GM19452 (cell line): ENCODE data around the gene SERPINB7.
"Not testable (repeated sequence)": the region's sequence is repeated elsewhere in the genome, so short reads cannot be mapped to it uniquely, and the experiment has no call there.

Experiments used
- ATAC-seq: cut with Tn5 transposase; IDR thresholded peaks from one replicate; pipeline ENCODE4 v1.9.1; 2021; ENCODE audit not compliant: unreplicated experiment

SERPINB7 gene

GRCh38 chr18:63775166-63775730 is at the start of gene SERPINB7:
Gene SERPINB7 (plus strand): TSS chr18:63775418. CDS start chr18:63782373, 6,955 bp downstream.
- no peak for ATAC-seq

DNA sequence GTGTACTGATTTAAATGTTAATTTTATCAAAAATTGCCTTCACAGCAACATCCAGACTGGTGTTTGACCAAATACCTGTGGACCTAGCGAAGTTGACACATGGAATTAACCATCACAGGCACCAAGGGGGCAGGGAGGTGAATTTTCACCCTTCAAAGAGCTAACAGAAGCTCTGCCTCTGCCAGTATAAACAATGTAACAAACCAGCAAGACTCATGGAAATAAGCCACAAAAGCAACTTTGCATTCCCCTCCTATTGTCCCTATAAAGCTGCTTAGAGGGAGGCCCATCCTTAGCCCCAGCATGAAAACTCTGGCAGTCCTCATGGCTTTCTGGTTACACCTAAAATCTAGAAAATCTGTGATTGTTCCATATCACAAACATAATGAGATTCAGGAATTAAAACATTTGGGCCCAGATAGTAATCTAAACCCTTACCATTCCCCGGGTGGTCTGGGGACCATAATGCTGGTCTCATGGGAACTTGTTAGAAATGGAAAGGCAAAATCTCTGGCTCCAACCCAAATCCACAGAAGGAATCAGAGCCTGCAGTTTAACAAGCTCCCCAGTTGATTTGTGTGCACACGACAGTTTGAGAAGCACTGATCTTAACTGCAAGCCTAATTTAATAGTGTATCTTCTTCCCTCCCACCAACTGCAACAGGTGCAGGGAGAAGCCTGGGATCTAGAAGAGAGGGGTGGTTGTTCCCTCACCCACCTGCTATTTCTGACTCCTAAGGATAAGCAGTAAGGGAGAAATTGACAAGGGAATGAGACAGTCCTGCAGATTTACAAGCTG is 49.3 kb upstream of the SERPINB7 start:
- ATAC-seq, result no peak

DNA sequence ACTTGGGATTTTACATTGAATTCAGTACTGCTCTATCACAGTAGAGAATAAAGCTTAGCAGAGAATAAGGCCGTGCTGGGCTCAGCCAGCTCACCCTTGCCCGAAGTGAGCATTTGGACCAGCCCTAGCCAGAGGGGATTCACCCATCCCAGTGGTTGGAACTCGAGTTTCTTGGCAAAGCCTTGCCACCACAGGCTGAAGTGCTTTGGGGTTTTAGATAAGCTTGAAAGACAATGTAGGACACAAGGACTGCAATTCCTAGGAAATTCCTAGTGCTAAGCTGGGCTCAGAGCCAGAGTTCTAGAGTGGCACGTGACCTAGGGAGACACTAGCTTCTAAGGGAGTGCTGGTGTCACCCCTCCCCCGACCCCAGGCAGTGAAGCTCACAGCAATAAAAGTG is 44.4 kb upstream of the SERPINB7 start:
- no peak for ATAC-seq

DNA sequence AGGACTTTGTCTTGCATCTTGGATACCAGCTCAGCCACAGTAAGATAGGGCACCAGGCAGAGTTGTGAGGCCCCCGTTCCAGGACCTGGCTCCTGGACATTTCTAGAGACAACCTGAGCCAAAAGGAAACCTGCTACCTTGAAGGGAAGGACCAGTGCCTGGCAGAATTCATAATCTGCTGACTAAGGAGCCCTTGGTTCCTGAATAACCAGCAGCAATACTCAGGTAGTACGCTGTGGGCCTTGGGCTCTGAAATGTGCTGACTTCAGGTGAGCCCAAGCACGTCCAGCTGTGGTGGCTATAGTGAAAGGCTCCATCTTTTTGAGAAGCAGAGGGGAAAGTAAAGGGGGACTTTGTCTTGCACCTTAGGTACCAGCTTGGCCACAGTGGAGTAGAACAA is 44.0 kb upstream of the SERPINB7 start:
- no peak for ATAC-seq

DNA sequence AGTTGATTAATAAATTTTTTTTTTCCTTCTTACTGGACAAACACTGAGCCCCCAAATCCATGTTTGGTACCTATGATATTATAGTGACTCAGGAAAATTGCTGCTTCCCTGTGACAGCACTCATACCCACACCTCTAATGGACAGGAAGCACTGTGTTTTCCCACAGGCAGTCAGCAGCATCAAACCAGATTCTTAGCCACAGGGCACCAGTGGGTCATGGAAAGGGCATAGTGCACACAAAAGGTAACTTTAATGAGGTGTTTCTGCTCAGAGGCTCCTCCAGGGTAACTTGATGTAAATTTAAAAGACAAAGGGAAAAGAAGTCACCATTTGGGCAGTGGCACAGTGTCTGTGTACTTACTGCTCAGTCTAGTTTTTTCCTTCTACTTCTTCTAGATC is 38.3 kb upstream of the SERPINB7 start:
- ATAC-seq, result no peak

GRCh38 chr18:63741769-63742168 is 33.4 kb upstream of the SERPINB7 start:
- no peak for ATAC-seq

DNA sequence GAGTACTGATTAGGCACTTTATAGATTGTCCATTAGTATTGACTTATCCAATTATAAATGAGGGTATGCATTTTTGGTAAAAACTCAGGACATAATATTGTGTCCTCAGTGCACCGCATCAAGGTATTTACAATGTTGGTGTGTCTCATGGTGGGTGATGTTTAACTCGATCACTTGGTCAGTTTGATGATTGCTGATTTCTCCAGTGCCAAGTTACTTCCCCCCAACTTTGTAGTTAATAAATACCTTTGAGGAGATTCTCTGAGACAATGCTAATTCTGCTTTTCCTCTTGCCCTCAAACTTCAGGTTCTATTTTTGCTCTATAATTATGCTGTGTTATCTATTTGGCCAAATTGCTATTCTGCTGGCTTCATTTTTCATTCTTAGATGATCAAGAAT is 28.2 kb upstream of the SERPINB7 start:
- ATAC-seq, result no peak

GRCh38 chr18:63749489-63749888 is 25.7 kb upstream of the SERPINB7 start:
- no peak for ATAC-seq

DNA sequence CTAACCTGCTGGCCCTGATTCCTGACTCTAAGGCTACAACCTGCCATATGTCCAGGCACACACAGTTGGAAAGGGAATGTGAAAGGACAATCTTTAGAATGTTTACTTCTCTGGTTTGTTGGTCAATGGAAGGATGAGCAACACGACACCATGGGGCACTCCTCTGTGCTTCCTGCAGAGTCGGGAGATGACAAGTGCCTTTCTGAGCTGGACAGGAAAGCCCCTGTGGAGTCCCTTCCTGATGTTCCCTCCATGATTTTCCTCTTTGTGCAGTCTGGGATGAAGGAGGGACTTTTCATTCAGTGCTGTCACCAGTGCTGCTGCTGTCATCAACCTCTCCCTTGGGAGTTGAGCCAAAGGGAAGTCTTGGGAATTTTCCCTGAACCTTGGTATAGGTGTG is 22.6 kb upstream of the SERPINB7 start:
- no peak for ATAC-seq

- ATAC-seq, result no peak
Measured at GRCh38 chr18:63753676-63754075, 21.5 kb upstream of the SERPINB7 start.

DNA sequence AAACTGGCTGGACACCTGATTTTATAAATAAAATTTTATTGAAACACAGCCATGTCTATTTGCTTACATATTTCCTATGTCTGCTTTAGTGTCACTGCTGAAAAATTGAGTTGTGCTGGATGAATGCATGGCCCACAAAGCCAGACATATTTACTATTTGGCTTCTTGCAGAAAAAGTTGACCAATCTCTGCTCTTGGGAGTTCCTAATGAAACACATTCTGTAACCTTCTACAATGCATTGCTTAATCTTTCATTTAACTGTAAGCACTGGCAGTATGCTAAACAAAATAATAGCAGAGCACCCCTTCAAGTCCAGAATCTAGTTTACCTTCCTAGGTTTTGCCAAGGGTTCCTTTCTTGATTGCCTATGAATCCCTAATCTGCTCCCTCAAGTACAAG is 17.7 kb upstream of the SERPINB7 start:
- no peak for ATAC-seq

DNA sequence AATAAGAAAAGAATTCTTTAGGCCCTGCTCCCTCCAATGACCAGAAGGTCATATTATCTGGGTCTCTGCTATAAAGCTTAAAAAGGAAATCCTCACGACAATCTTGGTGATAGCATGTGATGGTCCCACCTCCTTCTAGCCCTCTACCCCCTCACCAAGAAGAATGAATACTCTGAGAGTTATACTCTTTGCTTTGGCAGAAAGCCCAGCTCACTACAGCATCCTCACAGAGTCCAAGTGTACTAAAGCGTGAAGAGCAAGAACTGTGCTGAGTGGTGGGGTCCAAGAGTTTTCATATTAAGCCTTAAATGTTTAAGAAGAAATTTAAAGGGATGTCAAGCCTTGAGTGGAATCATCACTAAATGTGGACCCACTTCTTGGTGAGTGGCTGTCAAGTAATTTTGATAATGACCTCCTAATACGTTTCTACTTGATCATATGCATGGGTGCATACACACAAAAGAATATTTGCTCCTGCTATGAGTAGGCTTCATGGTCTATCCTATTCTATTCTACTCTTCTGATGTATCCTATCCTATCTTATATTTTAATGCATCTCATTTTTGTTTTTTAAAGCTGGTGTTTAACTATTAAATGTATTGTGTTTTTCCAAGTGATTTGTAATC is 16.5 kb upstream of the SERPINB7 start:
- no peak for ATAC-seq

- ATAC-seq, result not testable (repeated sequence)
Measured at GRCh38 chr18:63759786-63760185, 15.4 kb upstream of the SERPINB7 start.

DNA sequence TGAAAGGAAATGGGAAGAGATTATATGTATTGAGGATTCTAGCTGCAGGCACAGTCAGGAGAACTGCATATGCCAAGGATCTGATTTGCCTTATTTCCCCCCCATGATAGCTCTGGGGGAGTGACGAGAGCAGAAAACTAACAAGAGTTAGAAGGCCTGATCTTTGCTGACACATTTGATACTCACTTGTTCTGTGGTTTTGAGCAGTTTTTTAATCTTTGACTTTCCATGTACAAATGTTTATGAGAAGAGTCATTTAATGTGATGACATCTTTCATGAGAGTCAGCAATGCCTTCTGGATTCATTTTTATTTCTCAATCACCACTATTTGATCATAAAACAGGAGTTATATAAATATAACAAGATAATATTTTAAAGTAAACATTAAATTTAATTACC is 12.7 kb upstream of the SERPINB7 start:
- ATAC-seq, result no peak

GRCh38 chr18:63763831-63764600 is 11.2 kb upstream of the SERPINB7 start:
- ATAC-seq, result no peak

DNA sequence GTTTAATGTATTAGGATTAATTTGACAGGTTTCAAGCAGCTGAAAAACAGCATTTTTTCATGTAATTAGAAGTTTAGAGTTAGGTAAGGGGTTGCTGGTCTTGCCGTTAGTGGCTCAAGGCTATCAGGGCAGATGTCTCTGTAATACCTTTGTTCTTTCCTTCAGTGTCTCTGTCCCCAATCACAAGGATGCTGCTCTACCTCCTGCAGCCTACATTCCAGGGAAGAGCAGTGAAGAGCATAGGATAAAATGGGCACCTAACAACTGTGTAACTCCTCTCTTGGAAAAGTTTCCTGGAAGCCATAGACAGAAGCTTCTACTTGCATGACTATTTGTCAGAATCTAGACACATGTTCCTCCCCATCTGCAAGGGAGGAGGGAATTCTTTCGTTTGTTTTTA is 9.4 kb upstream of the SERPINB7 start:
- no peak for ATAC-seq

GRCh38 chr18:63773551-63773950 is 1.7 kb upstream of the SERPINB7 start:
- ATAC-seq, result no peak

DNA sequence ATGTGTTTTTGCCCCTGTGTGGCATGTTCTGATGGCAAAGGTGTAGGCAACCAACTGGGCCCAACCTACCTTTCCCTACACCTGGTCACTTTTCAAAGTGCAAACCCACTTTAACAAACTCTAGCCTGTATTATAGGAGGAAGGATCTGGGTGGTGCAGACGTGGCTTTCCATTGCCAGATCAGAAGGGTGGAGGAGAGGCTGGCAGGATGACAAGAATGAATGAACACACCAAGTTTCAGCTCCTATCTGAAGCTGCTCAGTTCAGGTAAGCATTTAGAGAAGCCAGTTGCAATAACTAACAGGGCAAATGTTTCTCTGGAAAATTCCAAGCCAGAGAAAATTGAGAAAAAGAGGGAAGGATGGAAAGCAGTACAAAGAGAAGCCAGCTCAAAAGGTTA is 707 bp upstream of the SERPINB7 start:
- ATAC-seq, result no peak

DNA sequence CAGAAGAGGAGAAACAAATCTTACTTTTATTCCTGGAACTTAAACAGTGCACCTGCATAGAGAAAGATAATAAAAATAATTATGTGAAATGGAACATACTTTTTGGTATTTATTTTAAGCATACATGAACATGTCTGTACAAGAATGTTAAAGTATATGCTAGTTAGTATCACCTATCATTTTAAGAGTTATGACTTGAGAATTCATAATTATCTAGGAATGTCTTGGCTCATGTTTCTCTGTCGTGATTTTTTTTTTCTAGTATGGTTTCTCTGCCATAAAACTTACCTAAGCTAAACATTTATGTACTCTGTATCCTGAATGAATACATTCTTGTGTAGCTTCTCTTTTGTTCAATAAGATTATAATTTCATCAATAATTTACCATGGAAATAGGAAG is 4.2 kb downstream of the SERPINB7 start:
- no peak for ATAC-seq

- no peak for ATAC-seq
Measured at GRCh38 chr18:63783394-63783793, 8.2 kb downstream of the SERPINB7 start.

DNA sequence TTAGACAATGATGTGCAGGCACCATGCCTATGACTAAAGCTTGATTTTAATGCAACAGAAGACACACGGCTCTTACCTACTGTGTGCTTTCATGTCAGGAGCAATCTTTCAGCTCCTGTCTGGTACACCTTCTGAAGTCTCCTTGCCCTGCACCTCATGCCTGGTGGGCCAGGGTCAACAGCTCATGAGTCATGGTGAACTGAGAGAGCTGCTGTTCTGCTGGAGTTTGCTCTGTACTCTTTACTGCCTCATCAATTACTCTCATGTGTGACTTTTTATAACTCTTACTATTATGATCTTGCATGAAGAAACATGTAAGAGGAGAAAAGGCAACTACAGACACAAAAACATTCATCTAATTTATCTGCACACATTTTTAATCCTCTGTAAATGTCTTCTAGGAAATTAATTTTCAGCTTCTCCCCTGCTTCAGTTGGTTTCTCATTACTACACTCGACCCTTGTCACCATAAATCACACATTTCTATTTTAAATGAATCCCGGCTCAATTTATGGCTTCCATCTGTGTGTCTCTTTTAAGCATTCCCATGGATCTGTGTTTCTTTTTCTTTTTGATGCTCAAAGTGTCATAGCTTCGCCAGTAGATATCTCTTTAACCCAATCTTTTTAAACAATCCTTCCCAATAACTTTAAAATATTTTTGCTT is 9.7 kb downstream of the SERPINB7 start:
- no peak for ATAC-seq
